Fibroblast of lung (primary cell): ENCODE measurements around the gene PLCG1.

Experiments used
- CTCF ChIP-seq, 2 donors: IDR thresholded peaks in 1 of 2; conservative IDR thresholded peaks in 1 of 2; 1 replicate in 1 of 2; 2 replicates in 1 of 2; pipeline ENCODE4 v1.5.1; 2011 to 2012; ENCODE audit warnings: low read length in 2 of 2, control low read depth in 1 of 2, inconsistent platforms in 1 of 2, low read depth in 1 of 2, mild to moderate bottlenecking in 1 of 2
- EZH2 ChIP-seq: IDR thresholded peaks from 2 replicates; pipeline ENCODE4 v1.5.1; 2012; ENCODE audit warnings: low read length, control low read depth, mild to moderate bottlenecking; ENCODE audit errors: missing control alignments

- no peak for TF ChIP-seq CTCF (conservative IDR thresholded peaks at IDR 0.05 in 1 of 2, IDR thresholded peaks at IDR 0.05 in 1 of 2; ENCODE audit: low read depth in 1 of 2, low read length in 2 of 2)
- no peak for TF ChIP-seq EZH2
Observed at GRCh38 chr20:41165001-41165882, 27.9 kb downstream of the PLCG1 start.
